Measurements from ENCODE around the gene CACNA1B. TPM values are rescaled to one million over a fixed set of nuclear protein-coding genes. Genes with fewer than 3 reads are reported as not detected.

Gene CACNA1B
- total and polyA plus RNA-seq, 9 donors: 0.01 to 3.8 (median 0.16) TPM; not detected in 1

GRCh38 chr9:137965177-137965795, 87.7 kb downstream of the CACNA1B start:
- Histone ChIP-seq H3K36me3 (no peaks in the 10 kb centered on the region), H3K27me3 (no peaks in the 10 kb centered on the region), H3K4me3 (no peak overlapping the region), H3K4me1 (ENCODE audit: insufficient read depth) (no peaks in the 10 kb centered on the region), H3K9me3 (no peaks in the 10 kb centered on the region), H3K27ac (no peak overlapping the region)
- TF ChIP-seq CTCF (IDR thresholded peaks at IDR 0.05) (no peak), POLR2A (IDR thresholded peaks at IDR 0.05) (no peak), EP300 (IDR thresholded peaks at IDR 0.05) (no peak)
- intact Hi-C loops (cut with DNase I): no loop called here
- 92 to 94% (median 93%) methylated on average over 9 of the region's 9 CpGs for WGBS, 3 donors
- peak in 1 of 5 donors; percentile 1 for DNase-seq

DNA sequence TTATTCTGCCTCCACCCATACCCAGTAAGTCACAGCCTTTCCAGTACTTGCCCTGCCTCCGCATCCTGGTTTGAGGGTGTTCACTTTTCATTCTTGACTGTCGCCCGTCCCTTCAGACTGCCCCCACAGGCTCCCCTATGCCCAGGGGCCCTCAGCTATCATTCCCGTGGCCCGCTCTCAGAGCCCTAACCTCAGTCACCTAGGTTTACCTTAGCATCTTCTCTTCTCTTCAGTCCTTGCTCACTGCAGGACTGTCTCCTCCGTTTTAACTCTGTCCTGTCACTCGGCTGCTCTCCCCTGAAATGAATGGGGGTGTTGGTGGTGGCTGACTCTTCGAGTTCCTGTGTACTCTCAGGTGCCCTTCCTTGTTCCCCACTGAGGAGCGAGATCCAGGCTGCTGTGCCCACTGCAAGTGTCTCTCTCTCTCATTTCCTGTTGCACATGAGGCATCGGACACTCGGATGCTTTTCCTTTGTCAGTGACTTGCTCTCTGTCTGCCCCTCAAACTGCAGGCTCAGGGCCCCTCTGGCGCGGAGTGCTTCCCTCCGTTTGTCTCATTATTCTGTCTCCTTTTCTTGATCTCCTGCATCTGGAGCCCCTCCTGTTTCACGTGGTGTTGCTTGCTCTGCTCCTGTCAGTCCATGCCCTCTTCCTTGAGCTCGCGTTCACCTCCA, 89.8 kb downstream of the CACNA1B start:
- intact Hi-C loops (cut with DNase I): no loop called here
- TF ChIP-seq EP300 (IDR thresholded peaks at IDR 0.05): no peak
- TF ChIP-seq CTCF (IDR thresholded peaks at IDR 0.05): no peak
- TF ChIP-seq POLR2A (IDR thresholded peaks at IDR 0.05): no peak
- no peaks in the 10 kb centered on the region for H3K36me3 ChIP-seq

DNA sequence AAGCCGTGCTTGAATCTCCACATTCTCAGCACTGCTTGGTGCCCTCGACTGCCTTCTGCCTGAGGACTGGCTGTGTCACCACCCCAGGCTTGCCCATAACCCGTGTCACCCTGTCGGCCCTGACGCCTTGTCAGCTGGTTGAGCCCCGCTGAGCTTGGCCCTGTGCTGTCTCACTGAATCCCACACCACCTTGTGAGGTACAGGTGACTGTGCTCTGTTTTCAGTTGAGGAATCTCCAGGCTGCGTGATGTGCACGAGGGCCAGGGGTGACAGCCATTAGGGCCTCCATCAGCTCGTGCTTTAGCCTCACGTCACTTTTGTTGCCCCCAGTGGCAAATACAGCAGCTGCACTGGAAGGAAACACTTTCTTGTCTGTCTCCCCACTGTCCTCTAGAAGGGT, 90.7 kb downstream of the CACNA1B start:
- no peak overlapping the region for H3K4me3 ChIP-seq
- H3K9me3 ChIP-seq: no peaks in the 10 kb centered on the region
- 75 to 81% (median 77%) methylated on average over 10 of the region's 10 CpGs for WGBS, 3 donors
- DNase-seq: peak in 1 of 5 donors; percentile 1
- TF ChIP-seq POLR2A (IDR thresholded peaks at IDR 0.05): no peak
- TF ChIP-seq EP300 (IDR thresholded peaks at IDR 0.05): no peak
- no peak for TF ChIP-seq CTCF (IDR thresholded peaks at IDR 0.05)
- intact Hi-C loops (cut with DNase I): no loop called here
- H3K4me1 ChIP-seq (ENCODE audit: insufficient read depth): no peaks in the 10 kb centered on the region
- H3K36me3 ChIP-seq: no peaks in the 10 kb centered on the region
- H3K27me3 ChIP-seq: no peaks in the 10 kb centered on the region
- no peak overlapping the region for H3K27ac ChIP-seq

More for the DNA sequence above, 89.8 kb downstream of the CACNA1B start:
- peak in 1 of 5 donors; percentile 1 for DNase-seq
- H3K9me3 ChIP-seq: no peaks in the 10 kb centered on the region
- H3K4me1 ChIP-seq (ENCODE audit: insufficient read depth): no peaks in the 10 kb centered on the region
- no peak overlapping the region for H3K4me3 ChIP-seq
- 36 to 55% (median 39%) methylated on average over 17 of the region's 17 CpGs for WGBS, 3 donors
- H3K27me3 ChIP-seq: no peaks in the 10 kb centered on the region
- H3K27ac ChIP-seq: no peak overlapping the region

DNA sequence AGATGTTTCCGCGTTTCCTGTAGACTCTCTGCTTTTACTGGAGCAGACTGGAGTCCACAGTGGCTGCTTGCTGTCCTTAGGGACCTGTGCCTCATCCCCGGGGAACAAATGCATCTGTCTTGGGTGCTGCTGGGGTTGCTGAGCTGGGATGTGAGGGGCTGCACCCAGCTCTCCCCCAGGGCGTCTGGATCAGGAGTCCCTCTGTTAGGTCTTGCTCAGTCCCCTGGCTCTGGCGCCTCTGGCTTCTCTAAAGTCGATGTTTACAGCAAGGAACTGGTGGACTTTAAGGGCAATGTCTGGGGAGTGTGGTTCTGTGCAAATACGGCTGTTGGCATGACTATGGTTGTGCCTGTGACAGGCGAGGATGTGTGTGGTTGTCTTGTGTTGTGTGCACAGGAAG, 91.4 kb downstream of the CACNA1B start:
- Histone ChIP-seq H3K4me1 (ENCODE audit: insufficient read depth) (no peaks in the 10 kb centered on the region), H3K27me3 (no peaks in the 10 kb centered on the region), H3K4me3 (no peak overlapping the region), H3K9me3 (no peaks in the 10 kb centered on the region), H3K27ac (no peak overlapping the region), H3K36me3 (no peaks in the 10 kb centered on the region)
- intact Hi-C loops (cut with DNase I): no loop called here
- TF ChIP-seq CTCF (IDR thresholded peaks at IDR 0.05) (no peak), EP300 (IDR thresholded peaks at IDR 0.05) (no peak), POLR2A (IDR thresholded peaks at IDR 0.05) (no peak)
- WGBS, 3 donors: 68 to 88% (median 79%) methylated on average over 8 of the region's 8 CpGs
- DNase-seq: peak in 1 of 5 donors; percentile 1
